Parathyroid adenoma (tissue), 2 donors: ENCODE data around the gene TMEM178B.
"Not testable (repeated sequence)": the region's sequence is repeated elsewhere in the genome, so short reads cannot be mapped to it uniquely, and the experiment has no call there.

Experiments used
- H2AFZ ChIP-seq: fragments of 300-600 bp; sonication (generic); one replicate; pipeline ENCODE4 v1.7.0; 2017; ENCODE audit warnings: antibody characterized with exemption, mild to moderate bottlenecking
- H3K27ac ChIP-seq: fragments of 300-600 bp; sonication (generic); one replicate; pipeline ENCODE4 v1.7.0; 2017
- H3K27me3 ChIP-seq: fragments of 300-600 bp; sonication (generic); one replicate; pipeline ENCODE4 v1.7.0; 2017; ENCODE audit warnings: low read length; ENCODE audit not compliant: control insufficient read depth, insufficient read depth
- H3K36me3 ChIP-seq: fragments of 300-600 bp; sonication (generic); one replicate; pipeline ENCODE4 v1.7.0; 2017; ENCODE audit warnings: low read length; ENCODE audit not compliant: control insufficient read depth, insufficient read depth
- H3K4me1 ChIP-seq: fragments of 300-600 bp; sonication (generic); one replicate; pipeline ENCODE4 v1.7.0; 2017; ENCODE audit warnings: control low read depth
- H3K4me2 ChIP-seq: fragments of 300-600 bp; sonication (generic); one replicate; pipeline ENCODE4 v1.7.0; 2017; ENCODE audit warnings: low read length
- H3K4me3 ChIP-seq: fragments of 300-600 bp; sonication (generic); one replicate; pipeline ENCODE4 v1.7.0; 2017; ENCODE audit warnings: low read depth, low read length
- H3K79me2 ChIP-seq: fragments of 300-600 bp; sonication (generic); one replicate; pipeline ENCODE4 v1.7.0; 2017; ENCODE audit warnings: control low read depth
- H3K9ac ChIP-seq: fragments of 300-600 bp; sonication (generic); one replicate; pipeline ENCODE4 v1.7.0; 2017; ENCODE audit warnings: mild to moderate bottlenecking
- H3K9me3 ChIP-seq: fragments of 300-600 bp; sonication (generic); one replicate; pipeline ENCODE4 v1.7.0; 2017; ENCODE audit warnings: low read length; ENCODE audit not compliant: control insufficient read depth
- TF ChIP-seq, protein P1 (sequence below): fragments of 300-600 bp; sonication (generic); IDR thresholded peaks from one replicate; pipeline ENCODE4 v1.7.0; 2017; ENCODE audit warnings: antibody characterized with exemption, mild to moderate bottlenecking
- donor health status: primary hyperparathyroidism.

Gene TMEM178B

DNA sequence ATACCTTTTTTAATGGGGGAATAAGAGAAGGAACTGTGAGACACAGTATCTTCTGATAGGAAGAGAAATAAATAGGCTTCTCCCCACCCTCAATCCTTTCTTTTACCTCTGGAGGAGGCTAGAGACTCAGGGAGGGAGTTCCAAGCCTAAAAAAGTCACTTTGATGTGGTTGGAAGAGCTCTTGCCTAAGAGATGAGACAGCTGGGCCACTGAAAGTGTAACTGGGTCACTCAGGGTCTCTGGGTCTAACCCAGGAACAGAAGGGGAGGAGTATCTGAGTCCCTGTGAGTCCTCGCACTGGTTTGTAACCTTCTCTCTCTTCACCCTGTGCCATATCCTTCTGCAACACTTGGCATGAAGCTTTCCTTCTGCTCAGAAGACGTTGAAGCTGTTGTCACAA lies 254.4 kb downstream of the TMEM178B start:
- Histone ChIP-seq H3K79me2 (peaks cover 2% of the 10 kb centered on the region), H2AFZ (no peak overlapping the region), H3K4me2 (no peak overlapping the region), H3K4me3 (no peak overlapping the region), H3K9me3 (no peaks in the 10 kb centered on the region), H3K4me1 (peaks cover 37% of the 10 kb centered on the region), H3K36me3 (no peaks in the 10 kb centered on the region), H3K27me3 (no peaks in the 10 kb centered on the region), H3K27ac (no peak overlapping the region), H3K9ac (no peak overlapping the region)
- TF ChIP-seq, protein P1, sequence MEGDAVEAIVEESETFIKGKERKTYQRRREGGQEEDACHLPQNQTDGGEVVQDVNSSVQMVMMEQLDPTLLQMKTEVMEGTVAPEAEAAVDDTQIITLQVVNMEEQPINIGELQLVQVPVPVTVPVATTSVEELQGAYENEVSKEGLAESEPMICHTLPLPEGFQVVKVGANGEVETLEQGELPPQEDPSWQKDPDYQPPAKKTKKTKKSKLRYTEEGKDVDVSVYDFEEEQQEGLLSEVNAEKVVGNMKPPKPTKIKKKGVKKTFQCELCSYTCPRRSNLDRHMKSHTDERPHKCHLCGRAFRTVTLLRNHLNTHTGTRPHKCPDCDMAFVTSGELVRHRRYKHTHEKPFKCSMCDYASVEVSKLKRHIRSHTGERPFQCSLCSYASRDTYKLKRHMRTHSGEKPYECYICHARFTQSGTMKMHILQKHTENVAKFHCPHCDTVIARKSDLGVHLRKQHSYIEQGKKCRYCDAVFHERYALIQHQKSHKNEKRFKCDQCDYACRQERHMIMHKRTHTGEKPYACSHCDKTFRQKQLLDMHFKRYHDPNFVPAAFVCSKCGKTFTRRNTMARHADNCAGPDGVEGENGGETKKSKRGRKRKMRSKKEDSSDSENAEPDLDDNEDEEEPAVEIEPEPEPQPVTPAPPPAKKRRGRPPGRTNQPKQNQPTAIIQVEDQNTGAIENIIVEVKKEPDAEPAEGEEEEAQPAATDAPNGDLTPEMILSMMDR = no peak

DNA sequence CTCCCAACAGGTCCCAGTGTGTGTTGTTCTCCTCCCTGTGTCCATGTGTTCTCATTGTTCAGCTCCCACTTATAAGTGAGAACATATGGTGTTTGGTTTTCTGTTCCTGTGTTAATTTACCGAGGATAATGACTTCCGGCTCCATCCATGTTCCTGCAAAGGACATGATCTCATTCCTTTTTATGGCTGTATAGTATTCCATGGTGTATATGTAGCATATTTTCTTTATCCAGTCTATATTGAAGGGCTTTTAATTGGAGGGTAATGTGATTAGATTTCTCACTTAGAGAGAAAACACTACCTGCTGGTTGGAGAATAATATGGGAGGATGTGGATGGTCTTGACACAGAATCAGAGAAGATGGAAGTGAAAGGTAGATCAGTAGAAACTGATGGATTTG lies 256.4 kb downstream of the TMEM178B start:
- H3K4me3 ChIP-seq, H3K9me3 ChIP-seq, H2AFZ ChIP-seq, H3K27me3 ChIP-seq, H3K36me3 ChIP-seq, H3K4me2 ChIP-seq, H3K79me2 ChIP-seq, H3K9ac ChIP-seq, H3K27ac ChIP-seq: not testable (repeated sequence)
- peaks cover 28% of the 10 kb centered on the region for H3K4me1 ChIP-seq

DNA sequence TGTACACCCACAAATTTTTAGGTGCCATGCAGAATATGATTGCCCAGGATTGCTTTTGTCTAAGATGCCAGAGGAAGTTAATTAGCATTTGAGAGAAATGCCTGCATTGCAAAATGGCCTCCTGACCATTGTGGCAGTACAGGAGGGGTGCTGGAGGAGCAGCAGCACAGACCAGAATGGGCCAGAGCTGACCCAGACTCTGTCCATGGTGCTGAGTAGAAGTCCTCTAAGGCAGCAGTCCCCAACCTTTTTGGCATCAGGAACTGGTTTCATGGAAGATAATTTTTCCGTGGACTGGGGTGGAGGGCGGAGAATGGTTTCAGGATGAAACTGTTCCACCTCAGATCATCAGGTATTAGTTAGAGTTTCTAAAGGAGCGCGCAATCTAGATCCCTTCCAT lies 259.6 kb downstream of the TMEM178B start:
- Histone ChIP-seq H3K9me3 (no peaks in the 10 kb centered on the region), H3K36me3 (no peaks in the 10 kb centered on the region), H2AFZ (no peak overlapping the region), H3K79me2 (peaks cover 2% of the 10 kb centered on the region), H3K4me1 (peaks cover 17% of the 10 kb centered on the region), H3K27me3 (no peaks in the 10 kb centered on the region), H3K27ac (no peak overlapping the region), H3K9ac (no peak overlapping the region), H3K4me3 (no peak overlapping the region), H3K4me2 (no peak overlapping the region)
- TF ChIP-seq, protein P1 = no peak

DNA sequence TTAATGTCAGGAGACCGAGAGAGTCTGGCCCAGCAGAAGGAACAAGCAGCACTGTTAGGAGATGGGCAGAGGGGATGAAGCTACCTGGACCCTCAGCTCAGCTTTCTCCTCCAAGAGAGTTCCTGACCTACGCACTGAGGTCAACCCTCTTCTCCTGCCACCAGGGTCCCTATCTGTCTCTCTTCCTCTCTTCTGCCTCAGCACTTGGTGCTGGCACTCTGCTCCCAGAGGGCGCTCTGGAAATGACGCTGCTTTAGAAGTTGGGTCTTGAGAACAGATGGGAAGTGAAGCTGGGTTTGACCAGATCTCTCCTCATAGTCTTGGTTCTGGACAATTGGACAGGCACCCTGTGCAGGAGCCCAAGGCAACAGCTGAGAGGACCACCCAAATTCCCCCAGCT lies 261.3 kb downstream of the TMEM178B start:
- Histone ChIP-seq H3K27ac (no peak overlapping the region), H3K4me1 (peaks cover 4% of the 10 kb centered on the region), H3K79me2 (peaks cover 2% of the 10 kb centered on the region), H2AFZ (no peak overlapping the region), H3K9me3 (no peaks in the 10 kb centered on the region), H3K4me2 (no peak overlapping the region), H3K9ac (no peak overlapping the region), H3K27me3 (no peaks in the 10 kb centered on the region), H3K36me3 (no peaks in the 10 kb centered on the region), H3K4me3 (no peak overlapping the region)
- TF ChIP-seq, protein P1 = no peak

DNA sequence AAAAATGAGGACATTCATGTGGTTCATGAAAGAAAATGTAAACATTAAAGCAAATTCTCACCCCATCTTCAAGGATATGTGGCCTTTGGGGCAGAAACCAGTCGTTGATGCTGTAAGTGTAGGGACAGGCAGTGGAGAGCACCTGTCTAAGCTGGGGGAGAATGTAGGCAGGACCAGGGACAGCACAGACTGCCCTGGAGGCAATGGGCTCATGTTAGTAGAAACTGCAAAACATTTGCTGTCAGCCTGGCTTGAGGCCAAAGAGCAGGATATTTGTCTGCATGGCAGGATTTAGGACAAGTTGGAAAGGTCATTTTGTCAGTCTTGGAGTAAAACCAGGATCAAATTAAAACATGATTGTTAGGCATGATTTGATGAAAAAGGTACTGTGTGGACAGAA lies 265.7 kb downstream of the TMEM178B start:
- H3K9me3 ChIP-seq = no peaks in the 10 kb centered on the region
- H3K4me3 ChIP-seq = no peak overlapping the region
- H3K4me1 ChIP-seq = peaks cover 14% of the 10 kb centered on the region
- H3K9ac ChIP-seq = no peak overlapping the region
- no peak overlapping the region for H2AFZ ChIP-seq
- no peaks in the 10 kb centered on the region for H3K27me3 ChIP-seq
- H3K36me3 ChIP-seq = no peaks in the 10 kb centered on the region
- H3K27ac ChIP-seq = no peak overlapping the region
- peaks cover 4% of the 10 kb centered on the region for H3K79me2 ChIP-seq
- H3K4me2 ChIP-seq = no peak overlapping the region
- TF ChIP-seq, protein P1 = no peak
